GM18858 (cell line): ENCODE data around the gene SGK2.

ENCODE experiments used
- ATAC-seq: cut with Tn5 transposase; IDR thresholded peaks from one replicate; pipeline ENCODE4 v1.9.1; 2021; ENCODE audit not compliant: unreplicated experiment

SGK2 gene

GRCh38 chr20:43558412-43559146 lies at the start of gene SGK2:
Gene SGK2 (plus strand): TSS chr20:43559027. CDS start chr20:43566496, 7,469 bp downstream.
- no peak for ATAC-seq

GRCh38 chr20:43511879-43512278 lies 46.9 kb upstream of the SGK2 start:
- no peak for ATAC-seq

- no peak for ATAC-seq
Observed at GRCh38 chr20:43513372-43513930, 45.4 kb upstream of the SGK2 start.

GRCh38 chr20:43513931-43514647 lies 44.7 kb upstream of the SGK2 start:
- peak; percentile 76 for ATAC-seq

GRCh38 chr20:43514648-43514999 lies 44.2 kb upstream of the SGK2 start:
- no peak for ATAC-seq

GRCh38 chr20:43515628-43516027 lies 43.2 kb upstream of the SGK2 start:
- no peak for ATAC-seq

- no peak for ATAC-seq
Observed at GRCh38 chr20:43516251-43516824, 42.5 kb upstream of the SGK2 start.

- ATAC-seq, result no peak
Observed at GRCh38 chr20:43520074-43520630, 38.7 kb upstream of the SGK2 start.

GRCh38 chr20:43525021-43525420 lies 33.8 kb upstream of the SGK2 start:
- ATAC-seq, result no peak

GRCh38 chr20:43528258-43528875 lies 30.5 kb upstream of the SGK2 start:
- ATAC-seq, result no peak

GRCh38 chr20:43529051-43529450 lies 29.8 kb upstream of the SGK2 start:
- ATAC-seq, result no peak

GRCh38 chr20:43529457-43530153 lies 29.2 kb upstream of the SGK2 start:
- no peak for ATAC-seq

- no peak for ATAC-seq
Observed at GRCh38 chr20:43530321-43531090, 28.3 kb upstream of the SGK2 start.

- no peak for ATAC-seq
Observed at GRCh38 chr20:43531091-43531443, 27.8 kb upstream of the SGK2 start.

GRCh38 chr20:43532416-43533055 lies 26.3 kb upstream of the SGK2 start:
- ATAC-seq, result no peak

- no peak for ATAC-seq
Observed at GRCh38 chr20:43533060-43533459, 25.8 kb upstream of the SGK2 start.

- no peak for ATAC-seq
Observed at GRCh38 chr20:43534016-43534415, 24.8 kb upstream of the SGK2 start.

GRCh38 chr20:43534791-43535350 lies 24.0 kb upstream of the SGK2 start:
- no peak for ATAC-seq

- ATAC-seq, result no peak
Observed at GRCh38 chr20:43535370-43536004, 23.3 kb upstream of the SGK2 start.
